ENCODE data around the gene ST14.

DNA sequence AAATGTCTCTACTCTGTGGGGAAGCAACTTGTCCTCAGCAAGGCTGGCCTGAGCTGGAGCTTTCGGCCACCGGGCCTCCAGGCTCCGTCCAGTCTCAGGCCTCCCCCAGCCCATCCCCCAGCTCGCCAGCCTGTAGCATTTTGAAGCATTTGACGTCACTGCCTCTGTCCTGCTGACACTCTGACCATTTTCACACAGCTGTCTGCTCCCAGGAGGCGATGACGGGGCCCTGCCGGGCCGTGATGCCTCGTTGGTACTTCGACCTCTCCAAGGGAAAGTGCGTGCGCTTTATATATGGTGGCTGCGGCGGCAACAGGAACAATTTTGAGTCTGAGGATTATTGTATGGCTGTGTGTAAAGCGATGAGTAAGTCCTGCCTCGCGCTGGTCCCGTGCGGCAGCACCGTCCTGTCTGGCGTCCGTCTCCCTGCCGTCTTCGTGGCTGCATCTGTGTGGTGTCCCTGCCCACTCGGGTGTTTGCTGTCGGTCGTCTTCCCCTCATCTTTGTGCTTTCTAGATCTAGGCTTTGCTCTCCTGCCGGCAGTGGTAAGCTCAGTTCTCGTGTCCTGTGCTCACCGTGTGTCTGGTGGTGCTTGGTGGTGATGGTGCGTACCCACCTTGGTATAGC lies 36.1 kb upstream of the ST14 start:
- TF ChIP-seq, protein P1, sequence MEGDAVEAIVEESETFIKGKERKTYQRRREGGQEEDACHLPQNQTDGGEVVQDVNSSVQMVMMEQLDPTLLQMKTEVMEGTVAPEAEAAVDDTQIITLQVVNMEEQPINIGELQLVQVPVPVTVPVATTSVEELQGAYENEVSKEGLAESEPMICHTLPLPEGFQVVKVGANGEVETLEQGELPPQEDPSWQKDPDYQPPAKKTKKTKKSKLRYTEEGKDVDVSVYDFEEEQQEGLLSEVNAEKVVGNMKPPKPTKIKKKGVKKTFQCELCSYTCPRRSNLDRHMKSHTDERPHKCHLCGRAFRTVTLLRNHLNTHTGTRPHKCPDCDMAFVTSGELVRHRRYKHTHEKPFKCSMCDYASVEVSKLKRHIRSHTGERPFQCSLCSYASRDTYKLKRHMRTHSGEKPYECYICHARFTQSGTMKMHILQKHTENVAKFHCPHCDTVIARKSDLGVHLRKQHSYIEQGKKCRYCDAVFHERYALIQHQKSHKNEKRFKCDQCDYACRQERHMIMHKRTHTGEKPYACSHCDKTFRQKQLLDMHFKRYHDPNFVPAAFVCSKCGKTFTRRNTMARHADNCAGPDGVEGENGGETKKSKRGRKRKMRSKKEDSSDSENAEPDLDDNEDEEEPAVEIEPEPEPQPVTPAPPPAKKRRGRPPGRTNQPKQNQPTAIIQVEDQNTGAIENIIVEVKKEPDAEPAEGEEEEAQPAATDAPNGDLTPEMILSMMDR (IDR thresholded peaks at IDR 0.05; ENCODE audit: insufficient read depth, low read length): no peak
- TF ChIP-seq GABPA (IDR thresholded peaks at IDR 0.05; ENCODE audit: low read depth) (no peak), POLR2AphosphoS5 (IDR thresholded peaks at IDR 0.05; ENCODE audit: low read depth) (no peak)
